ENCODE data around the gene CELF4.

DNA sequence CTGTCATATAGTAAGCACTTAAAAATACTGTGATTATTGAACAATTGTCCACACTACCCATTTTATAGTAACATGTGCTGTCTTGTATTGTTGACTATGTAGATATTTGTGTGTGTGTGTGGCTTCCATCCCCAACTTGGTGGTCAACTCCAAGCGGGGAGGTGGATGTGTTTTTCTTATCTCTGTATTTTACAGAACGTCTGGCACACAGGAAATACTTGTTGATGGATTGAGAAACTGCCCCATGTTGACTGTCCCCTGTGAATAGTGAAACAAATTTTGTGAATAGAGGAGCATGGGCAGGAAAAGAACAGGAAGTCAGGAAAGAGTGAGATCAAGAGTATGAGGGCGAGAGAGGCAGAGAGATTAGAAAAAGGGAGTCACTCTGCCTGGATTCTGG is 83.6 kb downstream of the CELF4 start:
- TF ChIP-seq, protein P1, sequence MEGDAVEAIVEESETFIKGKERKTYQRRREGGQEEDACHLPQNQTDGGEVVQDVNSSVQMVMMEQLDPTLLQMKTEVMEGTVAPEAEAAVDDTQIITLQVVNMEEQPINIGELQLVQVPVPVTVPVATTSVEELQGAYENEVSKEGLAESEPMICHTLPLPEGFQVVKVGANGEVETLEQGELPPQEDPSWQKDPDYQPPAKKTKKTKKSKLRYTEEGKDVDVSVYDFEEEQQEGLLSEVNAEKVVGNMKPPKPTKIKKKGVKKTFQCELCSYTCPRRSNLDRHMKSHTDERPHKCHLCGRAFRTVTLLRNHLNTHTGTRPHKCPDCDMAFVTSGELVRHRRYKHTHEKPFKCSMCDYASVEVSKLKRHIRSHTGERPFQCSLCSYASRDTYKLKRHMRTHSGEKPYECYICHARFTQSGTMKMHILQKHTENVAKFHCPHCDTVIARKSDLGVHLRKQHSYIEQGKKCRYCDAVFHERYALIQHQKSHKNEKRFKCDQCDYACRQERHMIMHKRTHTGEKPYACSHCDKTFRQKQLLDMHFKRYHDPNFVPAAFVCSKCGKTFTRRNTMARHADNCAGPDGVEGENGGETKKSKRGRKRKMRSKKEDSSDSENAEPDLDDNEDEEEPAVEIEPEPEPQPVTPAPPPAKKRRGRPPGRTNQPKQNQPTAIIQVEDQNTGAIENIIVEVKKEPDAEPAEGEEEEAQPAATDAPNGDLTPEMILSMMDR (IDR thresholded peaks at IDR 0.05; ENCODE audit: extremely low read depth in 1 of 2, insufficient read depth in 1 of 2, low read depth in 1 of 2, low read length in 2 of 2): no peak
- TF ChIP-seq EZH2 (IDR thresholded peaks at IDR 0.05; ENCODE audit: borderline replicate concordance, low read depth, low read length, severe bottlenecking) (no peak), POLR2A (IDR thresholded peaks at IDR 0.05; ENCODE audit: low read depth, low read length) (no peak), POLR2AphosphoS5 (IDR thresholded peaks at IDR 0.05; ENCODE audit: insufficient read depth, low read depth, low read length) (no peak), JUN (IDR thresholded peaks at IDR 0.05; ENCODE audit: borderline replicate concordance, insufficient read depth, insufficient read length, low read depth) (no peak), FOS (IDR thresholded peaks at IDR 0.05; ENCODE audit: borderline replicate concordance, insufficient read depth, low read length) (no peak)
